Brain pericyte (primary cell): ENCODE measurements around the gene L3MBTL2.
"Not testable (repeated sequence)": the region's sequence is repeated elsewhere in the genome, so short reads cannot be mapped to it uniquely, and the experiment has no call there.

ENCODE experiments used
- DNase-seq: peaks from one replicate; pipeline ENCODE4 v3.0.0-alpha.2; 2012; ENCODE audit warnings: low read depth, low spot score

L3MBTL2 gene

DNA sequence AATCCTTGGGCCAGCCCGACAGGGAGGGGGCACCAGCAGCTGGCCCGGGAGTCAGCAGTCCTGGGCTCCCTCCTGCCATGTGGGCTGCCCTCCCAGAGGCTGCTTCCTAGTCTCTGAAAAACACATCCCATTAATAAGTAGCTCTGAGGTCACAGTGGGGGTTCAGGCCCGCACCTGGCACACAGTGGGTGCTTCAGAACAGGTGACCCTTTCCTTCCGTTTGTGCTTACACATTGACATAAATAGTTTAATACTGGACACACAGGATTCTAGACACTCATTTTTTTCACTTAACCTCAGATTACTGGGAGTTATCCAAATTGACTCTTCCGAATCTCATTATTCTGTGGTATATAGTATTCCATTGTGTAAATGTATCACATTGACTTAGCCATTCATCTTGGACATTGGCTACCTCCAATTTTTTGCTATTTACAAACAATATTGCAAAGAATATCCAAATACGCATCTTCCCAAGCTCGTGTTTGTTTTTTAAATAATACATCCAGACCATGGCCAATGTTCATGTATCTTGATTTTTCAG lies 36.1 kb downstream of the L3MBTL2 start:
- DNase-seq, result no peak

DNA sequence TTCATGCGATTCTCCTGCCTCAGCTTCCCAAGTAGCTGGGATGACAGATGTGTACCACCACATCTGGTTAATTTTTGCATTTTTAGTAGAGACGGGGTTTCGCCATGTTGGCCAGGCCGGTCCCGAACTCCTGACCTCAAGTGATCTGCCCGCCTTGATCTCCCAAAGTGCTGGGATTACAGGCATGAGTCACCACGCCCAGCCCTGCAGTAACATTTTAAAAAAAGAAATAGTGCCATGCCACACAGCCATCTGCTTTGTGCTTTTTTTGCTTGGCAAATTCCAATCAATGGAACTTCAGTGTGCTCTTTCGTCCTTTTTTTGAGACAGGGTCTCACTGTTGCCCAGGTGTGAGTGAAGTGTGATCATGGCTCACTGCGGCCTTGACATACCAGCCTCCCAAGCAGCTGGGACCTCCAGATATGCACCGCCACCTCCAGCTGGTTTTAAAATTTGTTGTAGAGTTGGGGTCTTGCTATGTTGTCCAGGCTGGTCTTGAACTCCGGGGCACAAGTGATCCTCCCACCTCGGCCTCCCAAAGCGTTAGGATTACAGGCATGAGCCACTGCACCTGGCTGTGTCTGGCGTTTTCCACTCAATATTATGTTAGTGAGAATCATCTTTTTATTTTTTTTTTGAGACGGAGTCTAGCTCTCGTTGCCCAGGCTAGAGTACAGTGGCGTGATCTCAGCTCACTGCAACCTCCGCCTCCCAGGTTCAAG lies 37.4 kb downstream of the L3MBTL2 start:
- no peak for DNase-seq

DNA sequence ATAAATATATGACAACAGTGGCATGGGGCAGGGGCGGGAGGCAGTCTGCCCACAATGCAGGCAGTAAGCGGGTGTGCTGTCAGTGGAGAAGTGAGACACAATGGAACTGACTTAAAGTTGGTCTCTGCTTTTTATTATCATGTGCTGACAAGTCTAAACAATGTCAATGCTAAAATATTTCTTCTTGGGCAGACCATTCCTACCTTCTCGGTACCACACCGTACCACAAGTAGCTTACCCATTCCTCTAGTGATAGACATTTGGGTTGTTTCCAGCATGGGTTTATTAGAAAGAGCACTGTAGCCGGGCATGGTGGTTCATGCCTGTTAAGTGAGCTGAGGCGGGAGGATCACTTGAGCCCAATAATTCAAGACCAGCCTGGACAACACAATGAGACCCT lies 38.2 kb downstream of the L3MBTL2 start:
- no peak for DNase-seq

DNA sequence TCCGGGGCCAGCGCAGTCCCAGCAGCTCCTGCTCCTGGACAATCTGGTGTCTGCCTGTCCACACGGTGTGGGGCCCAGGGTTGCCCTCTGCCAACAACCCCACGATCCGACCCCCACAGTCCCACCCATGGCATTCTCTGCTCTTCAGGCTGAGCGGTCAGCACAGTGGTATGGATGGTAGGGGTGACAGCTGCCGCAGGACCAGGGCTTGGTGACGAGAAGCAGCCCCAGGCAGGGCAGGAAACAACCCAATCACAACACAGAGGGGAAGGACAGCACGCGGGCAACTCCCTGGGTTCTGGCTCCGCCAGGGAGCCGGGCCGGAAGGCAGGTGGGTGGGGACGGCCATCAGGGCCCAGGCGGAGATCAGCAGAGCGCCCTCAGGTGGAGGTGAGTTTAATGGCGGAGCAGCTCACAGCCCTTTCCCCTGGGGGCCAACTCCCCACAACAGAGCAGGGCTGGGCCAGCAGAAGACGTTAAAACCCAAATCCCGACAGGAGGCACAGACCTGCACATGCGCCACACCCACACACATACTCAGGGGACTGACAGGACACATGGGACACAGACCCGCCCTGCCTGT lies 40.9 kb downstream of the L3MBTL2 start:
- no peak for DNase-seq

DNA sequence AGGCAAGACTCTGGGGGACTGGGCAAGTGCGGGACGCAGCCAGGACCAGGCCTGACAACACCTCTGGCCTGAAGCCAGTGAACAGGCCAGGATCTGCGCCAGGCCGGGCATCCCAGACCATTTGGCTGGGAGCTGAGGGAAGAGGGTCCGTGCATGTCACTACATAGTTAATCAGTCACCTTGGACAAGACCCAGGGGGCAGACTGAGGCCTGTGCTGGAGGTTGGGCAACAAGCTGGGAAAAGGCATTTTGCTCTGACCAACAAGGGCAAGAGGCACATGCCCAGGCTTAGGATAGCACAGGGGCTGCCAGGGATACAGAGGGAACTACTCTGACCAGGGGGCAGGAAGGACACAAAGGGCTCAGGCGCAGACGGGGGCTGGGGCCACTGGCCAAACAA lies 42.6 kb downstream of the L3MBTL2 start:
- DNase-seq, result no peak

DNA sequence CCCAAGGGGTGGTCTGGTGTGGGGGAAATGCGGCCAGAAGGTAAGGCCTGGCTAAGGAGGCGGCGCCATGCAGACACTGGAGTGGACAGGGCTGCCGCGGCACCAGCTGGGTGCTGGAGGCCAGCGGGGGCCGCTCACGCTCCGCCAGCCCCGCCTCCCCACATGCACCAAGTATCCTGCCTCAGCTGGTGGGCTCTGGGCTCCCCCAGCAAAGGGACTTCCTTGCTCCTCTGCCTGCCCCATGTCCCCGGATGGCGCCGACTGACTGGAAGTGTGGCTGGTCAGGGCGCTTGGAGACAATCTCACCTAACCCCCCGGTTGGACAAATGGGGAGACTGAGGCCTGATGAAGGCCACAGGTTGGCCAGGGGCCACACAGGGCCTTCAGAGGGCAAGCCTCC lies 43.2 kb downstream of the L3MBTL2 start:
- DNase-seq, result no peak

DNA sequence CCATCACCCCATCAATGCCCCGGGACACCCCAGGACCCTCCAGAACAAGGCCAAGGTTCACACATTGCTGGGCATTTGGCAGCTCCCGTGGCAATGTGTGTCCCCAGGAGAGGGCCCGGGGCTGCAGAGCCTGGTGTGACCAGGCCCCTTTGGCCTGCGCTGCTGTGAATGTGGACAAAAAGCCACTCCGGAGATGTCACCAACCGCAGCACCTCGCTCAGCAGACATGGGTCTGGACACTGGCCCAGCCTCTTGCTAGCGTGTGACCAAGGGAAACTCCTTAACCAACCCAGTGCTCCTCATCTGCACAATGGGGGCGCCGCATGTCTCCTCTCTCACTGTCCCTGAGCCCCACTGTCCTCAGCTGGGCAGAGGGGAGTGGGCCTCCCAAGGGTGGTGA lies 43.6 kb downstream of the L3MBTL2 start:
- no peak for DNase-seq

DNA sequence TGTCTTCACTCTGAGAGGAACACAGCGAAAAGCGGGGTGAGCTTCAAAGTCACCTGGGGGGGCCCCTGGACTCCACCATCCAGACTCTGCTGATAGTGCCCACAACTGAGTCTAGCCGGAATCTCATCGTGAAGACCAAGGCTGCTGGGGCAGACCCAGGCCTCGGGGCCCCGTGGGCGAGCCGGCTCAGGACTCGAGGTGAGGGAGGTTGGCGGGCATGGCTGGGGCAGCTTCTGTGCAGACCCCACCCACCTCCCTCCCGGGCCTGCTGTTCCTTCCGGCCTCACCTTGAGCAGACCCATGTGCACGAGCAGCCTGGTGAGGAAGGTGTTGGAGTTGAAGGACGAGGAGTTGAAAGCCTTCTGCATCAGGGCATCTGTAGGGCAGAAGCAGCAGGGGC lies 44.3 kb downstream of the L3MBTL2 start:
- DNase-seq, result no peak

DNA sequence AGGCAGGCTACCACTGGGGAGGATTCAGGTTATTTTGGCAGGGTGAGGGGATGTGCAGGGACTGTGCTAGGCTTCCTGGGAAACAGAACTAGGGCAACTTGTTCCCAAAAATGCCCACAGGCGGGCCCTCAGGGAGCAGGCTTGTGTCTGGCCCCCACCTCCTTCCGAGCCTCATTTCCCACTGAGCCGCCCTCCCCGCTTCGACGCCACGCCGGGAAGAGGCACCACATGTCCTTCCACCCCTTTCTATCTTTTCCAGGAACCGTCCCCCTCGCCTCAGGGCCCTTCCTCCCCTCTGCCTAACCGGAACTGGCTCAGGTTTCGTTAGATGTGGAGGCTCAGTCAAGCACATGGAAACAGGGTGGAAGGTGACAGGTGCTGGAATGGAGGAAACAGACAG lies 45.0 kb downstream of the L3MBTL2 start:
- DNase-seq, result no peak

DNA sequence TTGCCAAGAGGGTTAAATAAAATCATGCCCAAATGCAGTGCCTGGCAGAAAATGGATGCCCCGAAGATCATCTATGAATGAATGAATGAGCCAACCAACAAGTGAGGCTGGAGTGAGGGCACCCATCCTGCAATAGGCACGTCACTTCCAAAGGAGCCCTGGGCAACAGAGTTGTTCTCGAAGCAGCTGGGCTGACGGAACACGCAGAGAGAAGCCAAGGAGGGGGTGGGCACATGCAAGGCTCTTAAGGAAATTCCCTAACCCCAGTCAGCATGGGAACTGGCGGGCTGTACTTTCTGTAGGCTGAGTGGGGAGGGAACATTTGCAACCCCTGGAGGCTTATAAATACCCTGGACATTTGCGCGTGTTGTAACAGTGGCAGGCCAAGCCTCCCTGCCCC lies 47.3 kb downstream of the L3MBTL2 start:
- DNase-seq, result no peak

DNA sequence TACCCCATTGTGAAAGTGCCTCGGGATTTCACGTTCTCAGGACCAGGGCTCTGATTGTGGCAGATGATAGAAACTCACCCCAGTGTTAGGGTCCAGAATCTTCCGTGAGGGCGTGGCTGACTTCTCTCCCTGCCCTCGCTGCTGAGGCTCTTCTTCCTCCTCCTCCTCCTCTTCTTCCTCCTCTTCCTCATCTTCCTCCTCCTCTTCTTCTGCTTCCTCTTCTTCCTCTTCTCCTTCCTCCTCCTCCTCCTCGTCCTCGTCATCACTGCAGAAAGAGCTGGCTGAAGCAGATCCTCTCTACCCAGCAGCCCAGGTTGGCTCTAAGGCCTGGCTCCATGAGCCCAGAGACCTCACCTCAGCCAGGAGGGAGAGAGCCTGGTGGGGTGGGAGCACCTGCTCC lies 49.1 kb downstream of the L3MBTL2 start:
- no peak for DNase-seq

DNA sequence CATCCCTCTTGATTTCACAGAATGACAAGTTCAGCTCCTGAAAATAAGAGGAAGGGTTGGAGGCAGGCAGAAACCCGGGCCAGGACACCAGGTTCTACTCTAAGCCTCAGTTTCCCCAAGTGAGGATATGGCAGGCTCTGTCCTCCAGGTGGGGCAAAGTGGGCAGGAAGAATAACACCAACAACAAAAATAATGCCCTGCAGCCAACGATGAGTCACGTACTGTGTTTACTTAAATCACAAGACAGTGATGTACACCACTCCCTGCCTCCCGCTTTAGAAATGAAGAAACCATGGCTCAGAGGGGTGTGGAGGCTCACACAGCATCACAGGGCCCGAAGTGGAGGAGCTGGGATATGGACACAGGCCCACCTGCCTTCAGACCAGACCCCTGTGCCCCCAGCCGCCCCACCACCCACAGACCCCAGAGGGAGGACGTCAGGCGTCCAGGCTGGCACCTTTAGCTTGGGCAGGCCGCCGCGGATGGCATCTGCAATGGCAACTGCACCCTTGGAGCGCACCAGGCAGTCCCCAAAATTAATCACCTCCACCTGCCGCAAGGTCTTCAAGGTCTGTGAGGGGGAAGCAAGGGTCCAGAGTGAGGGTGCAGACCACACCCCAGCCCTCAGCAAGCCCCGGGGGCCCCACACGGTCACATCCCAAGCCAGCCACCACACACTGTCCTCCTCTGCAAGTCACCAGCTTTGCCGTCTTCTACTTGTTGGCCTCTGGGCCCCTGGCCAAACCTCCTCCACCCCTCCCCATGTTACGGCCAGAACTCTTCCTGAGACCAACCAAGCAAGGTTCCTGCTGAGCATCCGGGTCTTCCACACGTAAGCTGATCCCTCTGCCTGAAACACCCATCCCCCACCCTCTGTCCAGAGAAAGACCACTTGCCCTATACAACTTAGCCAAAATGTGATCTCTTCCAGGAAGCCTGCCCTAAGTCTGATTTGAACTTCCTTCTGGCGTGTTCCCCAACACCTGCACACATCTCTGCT lies 51.4 kb downstream of the L3MBTL2 start:
- peak; percentile 61 for DNase-seq

DNA sequence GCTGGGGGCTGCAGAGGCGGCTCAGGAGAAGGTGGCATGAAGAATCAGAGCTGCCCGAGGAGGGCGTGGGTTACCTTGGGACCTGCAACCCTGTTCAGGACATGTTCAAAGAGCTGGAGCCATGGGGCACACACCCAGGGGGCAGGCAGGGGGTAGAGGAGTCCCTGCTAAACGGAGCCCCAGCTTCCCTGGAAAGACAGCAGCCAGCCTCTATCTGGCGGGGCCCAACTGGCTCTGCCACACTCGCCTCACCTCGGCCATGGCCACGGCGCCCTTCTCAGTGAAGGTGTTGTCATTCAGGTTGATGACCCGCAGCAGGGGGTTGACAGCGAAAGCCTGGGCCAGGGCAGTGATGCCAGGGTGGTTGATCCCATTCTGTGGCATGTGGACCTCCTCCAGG lies 52.6 kb downstream of the L3MBTL2 start:
- DNase-seq, result no peak

DNA sequence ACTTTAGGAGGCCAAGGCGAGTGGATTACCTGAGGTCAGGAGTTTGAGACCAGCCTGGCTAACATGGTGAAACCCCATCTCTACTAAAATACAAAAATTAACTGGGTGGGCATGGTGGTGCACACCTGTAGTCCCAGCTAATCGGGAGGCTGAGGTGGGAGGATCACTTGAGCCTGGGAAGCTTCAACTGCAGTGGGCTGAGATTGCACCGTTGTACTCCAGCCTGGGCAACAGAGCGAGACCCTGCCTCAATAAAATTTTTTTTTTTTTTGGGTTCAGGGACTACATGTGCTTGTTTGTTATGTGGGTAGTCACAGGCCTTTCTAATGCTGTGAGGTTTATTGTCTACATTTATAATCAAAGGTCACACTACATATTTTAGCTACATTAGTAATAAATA lies 54.6 kb downstream of the L3MBTL2 start:
- DNase-seq, result not testable (repeated sequence)

DNA sequence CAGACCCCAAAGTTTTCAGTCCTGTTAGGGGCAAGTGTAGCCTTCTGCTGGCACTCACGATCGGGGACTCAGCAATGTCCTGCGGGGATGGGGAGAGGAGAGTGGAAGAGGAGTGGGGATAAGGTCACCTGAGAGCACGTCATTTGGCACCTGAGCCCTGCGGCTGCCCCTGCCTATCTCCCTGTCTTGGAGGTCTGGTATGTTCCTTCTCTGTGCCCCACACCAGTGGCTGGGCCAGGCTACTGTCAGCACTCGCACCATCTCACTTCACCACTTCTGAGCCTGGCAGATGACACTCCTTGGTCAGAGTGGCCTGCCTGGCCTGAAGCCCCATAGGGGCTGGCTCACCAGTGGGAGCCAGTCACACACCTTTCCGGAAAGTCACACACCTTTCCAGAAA lies 55.8 kb downstream of the L3MBTL2 start:
- no peak for DNase-seq

DNA sequence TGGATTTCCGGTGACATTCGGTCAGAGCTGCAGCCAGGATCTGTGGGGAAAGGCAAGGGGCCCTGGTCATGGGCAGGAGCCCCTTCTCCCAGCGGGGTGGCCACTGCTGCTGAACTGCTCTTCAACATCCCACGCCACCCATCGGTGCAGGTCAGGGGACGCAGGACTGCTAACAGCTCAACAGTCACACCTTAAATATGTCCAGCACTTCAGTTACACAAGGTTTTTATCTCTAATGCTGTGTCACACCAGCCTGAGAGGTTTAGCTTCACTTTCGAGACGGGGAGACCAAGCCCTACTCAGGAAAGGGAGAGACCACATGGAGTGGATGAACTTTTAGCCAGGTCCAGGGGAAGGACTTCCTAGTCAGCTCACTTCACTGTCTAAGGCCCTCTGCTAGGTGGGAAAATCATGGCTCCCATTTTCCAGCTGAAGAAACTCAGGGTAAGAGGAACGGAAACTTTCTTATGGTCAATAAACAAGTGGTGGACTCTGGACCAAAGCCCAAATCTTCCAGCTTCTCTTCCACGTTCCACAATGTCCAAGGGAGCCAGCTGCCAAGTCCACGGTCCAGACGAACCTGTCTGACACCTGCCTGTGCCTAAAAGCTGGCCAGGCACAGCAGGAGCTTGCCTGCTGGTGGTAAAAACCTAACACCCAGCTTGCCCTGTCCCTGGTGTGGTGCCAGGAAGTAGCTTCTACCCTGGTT lies 56.6 kb downstream of the L3MBTL2 start:
- no peak for DNase-seq

DNA sequence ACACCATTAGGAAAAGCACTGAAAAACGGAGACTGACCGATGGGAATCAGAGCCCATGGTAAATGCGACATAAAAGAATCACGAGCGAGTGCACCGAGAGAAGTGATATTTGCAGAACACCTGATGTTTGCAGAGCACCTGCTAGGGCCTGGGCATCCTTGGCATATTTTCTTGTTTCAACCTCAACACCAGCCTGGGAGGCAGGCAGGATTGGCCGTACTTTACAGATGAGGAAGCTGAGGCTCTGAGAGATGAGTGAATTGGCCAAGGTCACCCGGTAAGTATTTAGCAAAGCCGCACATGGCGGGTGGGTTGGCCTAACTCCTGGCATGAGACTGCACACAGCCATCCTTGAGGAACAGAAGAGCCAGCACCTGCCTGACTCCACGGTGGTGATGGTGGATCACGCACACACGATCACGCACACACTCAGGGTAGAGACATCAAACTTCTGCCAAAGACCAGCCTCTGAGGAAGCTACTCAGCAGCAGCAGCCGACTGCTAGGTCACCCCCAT lies 57.2 kb downstream of the L3MBTL2 start:
- no peak for DNase-seq

DNA sequence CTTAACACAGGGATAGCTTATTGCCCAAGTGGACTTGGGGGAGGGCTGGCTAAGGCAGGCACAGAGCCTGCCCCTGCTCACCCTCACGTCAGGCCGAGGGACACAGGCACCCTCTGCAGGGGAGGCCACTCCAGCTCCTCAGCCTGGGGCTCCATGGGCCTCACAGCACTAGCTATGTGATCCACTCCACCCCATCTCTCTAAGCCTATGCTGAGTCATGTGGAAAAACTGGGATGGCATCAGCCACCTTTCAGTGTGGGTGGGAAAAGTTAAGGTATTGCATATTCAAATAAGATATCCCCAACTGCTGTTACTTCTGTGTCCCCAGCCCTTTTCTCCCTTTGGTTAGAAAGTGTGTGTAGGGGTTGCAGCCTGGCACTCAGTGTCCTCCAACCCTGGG lies 58.6 kb downstream of the L3MBTL2 start:
- no peak for DNase-seq

DNA sequence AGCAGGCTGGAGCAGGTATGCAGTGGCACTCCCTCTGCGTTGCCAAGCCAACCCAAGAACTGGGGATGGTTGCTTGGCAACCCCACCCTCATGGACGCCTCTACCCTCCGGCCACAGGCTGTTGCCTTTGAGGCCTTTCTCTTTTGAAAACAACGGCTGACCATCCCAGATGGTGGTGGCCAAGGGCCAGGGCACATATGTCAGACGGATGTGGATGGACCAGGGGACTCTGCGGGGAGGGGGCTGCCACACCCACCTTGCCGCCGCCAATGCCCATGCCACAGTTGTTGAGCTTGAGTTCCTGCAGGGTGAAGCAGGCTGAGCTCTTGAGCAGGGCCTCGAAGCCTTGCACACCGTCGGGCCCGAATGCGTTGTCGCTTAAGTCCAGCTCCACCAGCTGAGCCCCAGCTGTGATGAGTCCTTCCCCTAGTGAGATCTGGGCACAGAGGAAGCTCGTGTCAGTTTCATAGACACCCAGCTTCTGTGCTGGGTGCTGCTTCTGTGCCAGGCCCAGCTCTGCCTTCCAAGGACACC lies 59.4 kb downstream of the L3MBTL2 start:
- DNase-seq, result no peak

DNA sequence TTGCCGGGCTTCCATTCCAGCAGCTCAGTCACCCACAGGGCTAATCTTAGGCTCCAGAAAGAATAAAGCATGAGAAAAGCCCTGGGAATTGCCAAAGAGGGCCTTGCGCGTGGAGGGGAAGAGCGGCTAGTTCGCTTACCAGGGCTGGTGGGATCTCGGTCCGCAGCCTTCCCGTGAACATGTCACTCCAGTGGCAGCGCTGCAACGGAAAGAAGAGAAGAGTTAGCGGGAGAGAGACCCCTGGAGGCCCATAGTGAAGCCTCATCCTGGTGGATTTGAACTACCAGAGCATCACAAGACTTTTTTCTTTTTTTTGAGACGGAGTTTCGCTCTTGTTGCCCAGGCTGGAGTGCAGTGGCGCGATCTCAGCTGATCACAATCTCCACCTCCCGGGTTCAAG lies 62.8 kb downstream of the L3MBTL2 start:
- DNase-seq, result no peak

DNA sequence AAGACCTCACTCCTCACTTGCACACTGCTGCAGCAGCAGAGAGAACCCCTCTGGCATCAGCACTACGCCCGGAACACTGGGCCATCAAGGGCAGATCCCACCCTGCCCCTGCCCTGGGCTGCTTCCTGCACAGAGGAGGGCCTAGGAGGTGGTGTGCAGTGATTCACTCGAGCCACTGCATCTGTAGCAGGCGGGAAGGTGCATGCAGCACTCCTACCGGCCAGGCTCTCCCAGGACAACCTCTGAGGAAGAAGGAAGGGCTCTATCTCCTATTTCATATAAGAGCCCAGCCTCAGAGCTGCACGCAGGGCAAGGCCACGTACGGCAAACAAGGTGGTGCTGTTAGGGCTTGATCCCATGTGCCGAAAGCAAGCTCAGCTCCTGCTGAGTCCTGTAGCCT lies 66.7 kb downstream of the L3MBTL2 start:
- no peak for DNase-seq
